Gastroesophageal sphincter (tissue), 4 donors: ENCODE measurements around the gene SIPA1. TPM values are rescaled to one million over a fixed set of nuclear protein-coding genes. Genes with fewer than 3 reads are reported as not detected.

ENCODE experiments used
- ATAC-seq: fragments of 150-250 bp; one replicate; pipeline ENCODE4 v1.9.1; 2016; ENCODE audit warnings: mild to moderate bottlenecking, moderate library complexity
- H3K27ac ChIP-seq, 4 donors: fragments of 200-600 bp; sonication (generic) in 3 of 4; 1 replicate in 3 of 4; 2 replicates in 1 of 4; pipeline ENCODE4 v1.5.1; 2016 to 2019
- H3K27me3 ChIP-seq: fragments of 200-600 bp; sonication (generic); one replicate; pipeline ENCODE4 v1.5.1; 2019
- H3K36me3 ChIP-seq, 2 donors: fragments of 200-600 bp; sonication (generic); one replicate each; pipeline ENCODE4 v1.5.1; 2019; ENCODE audit warnings: control low read depth in 1 of 2
- H3K4me1 ChIP-seq, 3 donors: fragments of 200-600 bp; sonication (generic); 1 replicate in 2 of 3; 2 replicates in 1 of 3; pipeline ENCODE4 v1.5.1; 2016 to 2019; ENCODE audit warnings: control low read depth in 2 of 3
- H3K4me3 ChIP-seq, 2 donors: fragments of 200-600 bp; sonication (generic); one replicate each; pipeline ENCODE4 v1.5.1; 2019; ENCODE audit warnings: mild to moderate bottlenecking in 1 of 2, moderate library complexity in 1 of 2
- H3K9me3 ChIP-seq, 3 donors: fragments of 200-600 bp; sonication (generic); one replicate each; pipeline ENCODE4 v1.5.1; 2017 to 2019; ENCODE audit warnings: control low read depth in 2 of 3
- CTCF ChIP-seq, 4 experiments: fragments of 200-600 bp in 2 of 4; fragments of 450-650 bp in 2 of 4; sonication (generic) in 1 of 4; IDR thresholded peaks; one replicate each; pipeline ENCODE4 v1.5.1; 2017 to 2019; ENCODE audit warnings: antibody characterized with exemption in 4 of 4, mild to moderate bottlenecking in 2 of 4, moderate library complexity in 2 of 4
- EP300 ChIP-seq: sonication (generic); formaldehyde crosslinking; IDR thresholded peaks from one replicate; pipeline ENCODE4 v1.6.1; 2017; ENCODE audit warnings: antibody characterized with exemption, mild to moderate bottlenecking
- POLR2A ChIP-seq, 2 donors: fragments of 450-650 bp; IDR thresholded peaks; one replicate each; pipeline ENCODE4 v1.6.1; 2017; ENCODE audit warnings: antibody characterized with exemption in 2 of 2, mild to moderate bottlenecking in 2 of 2, moderate library complexity in 1 of 2
- POLR2AphosphoS5 ChIP-seq: sonication (generic); formaldehyde crosslinking; IDR thresholded peaks from one replicate; pipeline ENCODE4 v1.6.1; 2017; ENCODE audit warnings: antibody characterized with exemption
- WGBS, 2 donors: methylation state at CpG; one replicate each; pipeline ENCODE4 v1.1.5; 2018; ENCODE audit warnings: low coverage in 1 of 2; 5-methylcytosine and 5-hydroxymethylcytosine counted together
- total RNA-seq, 4 donors: library from RNA; depleted of rRNA; stranded (reverse); fragments of >200 nt; gene quantifications; one replicate each; pipeline ENCODE4 v1.1.0, GENCODE V29; 2016

The SIPA1 gene
- total RNA-seq, 4 donors from 2014 or later = 32.9 to 45.0 (median 38.3) TPM

DNA sequence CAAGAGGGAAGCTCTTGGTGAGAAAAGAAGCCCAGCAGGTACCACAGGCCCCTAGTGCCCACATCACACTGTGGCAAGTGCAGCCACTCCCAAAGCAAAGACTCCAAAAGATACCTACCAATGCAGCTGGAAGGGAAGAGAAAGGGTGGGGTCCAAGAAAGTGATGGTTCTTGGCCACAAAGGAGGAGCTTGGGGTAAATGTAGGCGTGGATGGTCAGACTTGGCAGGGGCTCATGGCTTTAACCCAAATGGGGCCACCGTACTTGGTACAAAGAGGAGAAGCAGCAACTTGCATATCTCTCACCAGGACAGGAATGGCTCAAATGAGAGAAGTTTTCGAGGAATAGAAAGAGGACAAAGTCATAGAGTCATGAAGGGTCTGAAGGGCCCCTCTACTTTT, 28.7 kb upstream of the SIPA1 start:
- Histone ChIP-seq H3K9me3 (no peaks in the 10 kb centered on the region), H3K36me3 (peaks cover 0 to 64% of the 10 kb centered on the region in 2 donors), H3K4me3 (no peak overlapping the region), H3K27ac (peak overlapping the region in 2 of 4 donors; percentile 83 to 95), H3K4me1 (peaks cover 0 to 78% (median 56%) of the 10 kb centered on the region in 3 donors), H3K27me3 (no peaks in the 10 kb centered on the region)
- no peak for ATAC-seq
- WGBS, 2 donors = 19 to 43% methylated on average over 3 of the region's 3 CpGs
- TF ChIP-seq EP300 (no peak), CTCF (IDR thresholded peaks at IDR 0.05) (no peak), POLR2A (IDR thresholded peaks at IDR 0.05) (no peak), POLR2AphosphoS5 (no peak)

DNA sequence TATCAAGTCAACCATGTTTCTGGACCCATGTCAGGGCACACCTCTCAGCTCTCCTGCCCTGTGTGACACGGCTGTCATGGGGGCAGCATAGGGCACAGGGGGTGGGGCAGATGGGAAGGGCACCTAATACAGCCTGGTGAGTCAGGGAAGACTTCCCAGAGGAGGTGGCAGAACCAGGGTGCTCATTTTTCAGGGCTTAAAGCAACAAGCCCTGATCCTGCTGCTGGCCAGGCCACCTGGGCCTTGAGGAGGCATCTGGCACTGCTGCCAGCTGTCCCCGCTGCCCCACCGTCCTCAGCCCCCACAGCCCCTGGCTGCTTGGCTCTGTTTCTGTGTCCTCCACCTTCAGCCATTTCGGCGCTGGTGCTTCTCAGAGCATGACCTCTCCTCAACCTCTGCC, 28.2 kb upstream of the SIPA1 start:
- 45 to 72% methylated on average over 2 of the region's 5 CpGs for WGBS, 2 donors
- no peak for ATAC-seq
- Histone ChIP-seq H3K4me1 (peaks cover 0 to 78% (median 56%) of the 10 kb centered on the region in 3 donors), H3K4me3 (no peak overlapping the region), H3K36me3 (peaks cover 0 to 59% of the 10 kb centered on the region in 2 donors), H3K27ac (peak overlapping the region in 3 of 4 donors; percentile 83 to 95 (median 94)), H3K9me3 (no peaks in the 10 kb centered on the region), H3K27me3 (no peaks in the 10 kb centered on the region)
- TF ChIP-seq EP300 (no peak), POLR2A (IDR thresholded peaks at IDR 0.05) (no peak), POLR2AphosphoS5 (no peak), CTCF (IDR thresholded peaks at IDR 0.05) (no peak)

- H3K27me3 ChIP-seq = no peaks in the 10 kb centered on the region
- TF ChIP-seq EP300 (no peak), POLR2A (IDR thresholded peaks at IDR 0.05) (no peak), POLR2AphosphoS5 (no peak), CTCF (IDR thresholded peaks at IDR 0.05) (no peak)
- no peak for ATAC-seq
- peaks cover 0 to 78% (median 56%) of the 10 kb centered on the region in 3 donors for H3K4me1 ChIP-seq
- H3K36me3 ChIP-seq = peaks cover 0 to 52% of the 10 kb centered on the region in 2 donors
- no peaks in the 10 kb centered on the region for H3K9me3 ChIP-seq
- peak overlapping the region in 3 of 4 donors; percentile 83 to 95 (median 94) for H3K27ac ChIP-seq
- H3K4me3 ChIP-seq = peak overlapping the region in 1 of 2 donors; percentile 99
- 51% methylated on average over 5 of the region's 6 CpGs; no CpG with 5 or more reads in 1 of the 2 donors for WGBS, 2 donors
These were observed 27.5 kb upstream of the SIPA1 start for GRCh38 chr11:65610404-65610803.

DNA sequence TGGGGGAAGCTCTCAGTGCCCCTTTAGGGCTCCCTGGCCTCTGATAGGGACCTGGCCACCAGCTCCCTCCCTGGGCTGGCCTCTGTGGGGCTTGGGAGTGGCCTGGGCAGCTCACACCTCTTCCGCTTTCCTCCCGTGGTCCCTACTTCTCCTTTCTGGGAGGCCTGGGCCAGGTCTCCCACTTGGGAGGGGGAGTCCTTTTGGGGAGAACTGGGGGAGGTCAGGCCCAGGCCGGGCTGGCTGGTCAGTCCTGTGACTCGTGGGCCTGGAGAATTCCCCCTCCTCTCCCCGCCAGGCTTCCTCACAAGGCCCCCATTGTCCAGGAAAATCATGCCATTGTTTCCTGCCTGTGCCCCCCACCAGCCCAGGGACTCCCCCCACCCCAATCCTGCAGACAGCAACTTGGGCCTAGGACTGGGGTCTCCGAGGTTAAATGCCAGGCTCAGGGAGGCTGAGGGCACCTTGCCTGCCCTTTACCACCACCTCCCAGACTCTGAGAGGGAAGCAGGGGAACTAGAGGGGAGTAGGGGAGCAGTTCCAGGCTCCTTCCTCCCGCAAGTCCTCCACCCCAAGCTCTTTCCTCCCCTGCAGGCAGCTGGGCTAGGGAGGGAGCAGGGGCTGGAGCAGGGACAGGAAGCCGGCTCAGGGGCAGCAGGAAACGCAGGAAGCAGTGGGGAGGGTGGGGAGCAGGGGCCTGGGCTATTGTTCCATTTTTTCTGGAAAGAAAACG, 26.7 kb upstream of the SIPA1 start:
- Histone ChIP-seq H3K36me3 (peaks cover 0 to 44% of the 10 kb centered on the region in 2 donors), H3K9me3 (no peaks in the 10 kb centered on the region), H3K27ac (peak overlapping the region; percentile 10 to 95 (median 88)), H3K27me3 (no peaks in the 10 kb centered on the region), H3K4me1 (peaks cover 0 to 76% (median 56%) of the 10 kb centered on the region in 3 donors), H3K4me3 (peak overlapping the region in 1 of 2 donors; percentile 99)
- ATAC-seq = no peak
- 10 to 27% methylated on average over 2 to 3 of the region's 10 CpGs for WGBS, 2 donors
- TF ChIP-seq POLR2A (IDR thresholded peaks at IDR 0.05) (no peak), POLR2AphosphoS5 (no peak), EP300 (no peak), CTCF (IDR thresholded peaks at IDR 0.05) (no peak)
